GM19193 (cell line): Measurements from ENCODE around the gene BAAT.

ENCODE experiments used
- POLR2A ChIP-seq: IDR thresholded peaks from 4 replicates; pipeline ENCODE4 v1.6.1; 2011; ENCODE audit not compliant: insufficient read depth, insufficient read length; ENCODE audit errors: extremely low read depth

BAAT gene

GRCh38 chr9:101354143-101354764 is 30.6 kb downstream of the BAAT start:
- TF ChIP-seq POLR2A = no peak

- no peak for TF ChIP-seq POLR2A
These were observed 31.1 kb downstream of the BAAT start for GRCh38 chr9:101353683-101354082.

- no peak for TF ChIP-seq POLR2A
These were observed 31.8 kb downstream of the BAAT start for GRCh38 chr9:101352892-101353463.

GRCh38 chr9:101350285-101350684 is 34.5 kb downstream of the BAAT start:
- TF ChIP-seq POLR2A = no peak

GRCh38 chr9:101342595-101342994 is 42.2 kb downstream of the BAAT start:
- no peak for TF ChIP-seq POLR2A

- TF ChIP-seq POLR2A = no peak
These were observed 42.8 kb downstream of the BAAT start for GRCh38 chr9:101341958-101342357.

GRCh38 chr9:101337237-101337636 is 47.6 kb downstream of the BAAT start:
- TF ChIP-seq POLR2A = no peak

GRCh38 chr9:101336091-101336490 is 48.7 kb downstream of the BAAT start:
- TF ChIP-seq POLR2A = no peak

GRCh38 chr9:101333926-101334702 is 50.7 kb downstream of the BAAT start:
- no peak for TF ChIP-seq POLR2A

GRCh38 chr9:101333490-101333889 is 51.3 kb downstream of the BAAT start:
- no peak for TF ChIP-seq POLR2A

- no peak for TF ChIP-seq POLR2A
These were observed 52.4 kb downstream of the BAAT start for GRCh38 chr9:101332362-101332761.

GRCh38 chr9:101326501-101326900 is 58.3 kb downstream of the BAAT start:
- no peak for TF ChIP-seq POLR2A

GRCh38 chr9:101326035-101326434 is 58.8 kb downstream of the BAAT start:
- TF ChIP-seq POLR2A = no peak

- TF ChIP-seq POLR2A = no peak
These were observed 59.8 kb downstream of the BAAT start for GRCh38 chr9:101325053-101325452.

- TF ChIP-seq POLR2A = no peak
These were observed 60.5 kb downstream of the BAAT start for GRCh38 chr9:101324245-101324804.

GRCh38 chr9:101323129-101323528 is 61.7 kb downstream of the BAAT start:
- TF ChIP-seq POLR2A = no peak

GRCh38 chr9:101317735-101318134 is 67.1 kb downstream of the BAAT start:
- TF ChIP-seq POLR2A = no peak

GRCh38 chr9:101315112-101315450 is 69.7 kb downstream of the BAAT start:
- no peak for TF ChIP-seq POLR2A
